Trophoblast cell (in vitro differentiated cells and primary cell): ENCODE results near the gene PARP3.

Source experiments
- DNase-seq, 2 donors: peaks; one replicate each; pipeline ENCODE4 v3.0.0-alpha.2; 2016
- H2AFZ ChIP-seq: 2 replicates; pipeline ENCODE4 v1.6.1; 2013; ENCODE audit warnings: low read length, moderate library complexity, mild to moderate bottlenecking; ENCODE audit not compliant: insufficient read depth, poor library complexity
- H2AK5ac ChIP-seq: 2 replicates; pipeline ENCODE4 v1.6.1; 2013; ENCODE audit warnings: mild to moderate bottlenecking, low read length
- H2BK120ac ChIP-seq: 2 replicates; pipeline ENCODE4 v1.6.1; 2013; ENCODE audit warnings: low read length, mild to moderate bottlenecking, moderate library complexity; ENCODE audit not compliant: insufficient read depth, poor library complexity
- H2BK12ac ChIP-seq: 2 replicates; pipeline ENCODE4 v1.6.1; 2013; ENCODE audit warnings: mild to moderate bottlenecking, low read length, moderate library complexity
- H2BK5ac ChIP-seq: 2 replicates; pipeline ENCODE4 v1.6.1; 2013; ENCODE audit warnings: low read length, low read depth, moderate library complexity, mild to moderate bottlenecking; ENCODE audit not compliant: poor library complexity
- H3K14ac ChIP-seq: 2 replicates; pipeline ENCODE4 v1.6.1; 2013; ENCODE audit warnings: mild to moderate bottlenecking, low read length
- H3K18ac ChIP-seq: 2 replicates; pipeline ENCODE4 v1.6.1; 2013; ENCODE audit warnings: mild to moderate bottlenecking, low read length
- H3K23ac ChIP-seq: 2 replicates; pipeline ENCODE4 v1.6.1; 2013; ENCODE audit warnings: low read length
- H3K27ac ChIP-seq: 2 replicates; pipeline ENCODE4 v1.5.1; 2013; ENCODE audit warnings: low read depth, mild to moderate bottlenecking, inconsistent platforms, low read length, moderate library complexity
- H3K27me3 ChIP-seq: 2 replicates; pipeline ENCODE4 v1.6.1; 2013; ENCODE audit warnings: inconsistent platforms, mild to moderate bottlenecking, low read length, moderate library complexity; ENCODE audit not compliant: insufficient read depth
- H3K36me3 ChIP-seq, 2 experiments: 1 replicate in 1 of 2; 2 replicates in 1 of 2; pipeline ENCODE4 v1.6.1; 2013; ENCODE audit warnings: low read length in 2 of 2, mild to moderate bottlenecking in 2 of 2, moderate library complexity in 1 of 2; ENCODE audit not compliant: insufficient read depth in 2 of 2, control insufficient read depth in 1 of 2
- H3K4ac ChIP-seq: 2 replicates; pipeline ENCODE4 v1.6.1; 2013; ENCODE audit warnings: low read depth, mild to moderate bottlenecking, low read length, moderate library complexity
- H3K4me1 ChIP-seq, 2 experiments: 1 replicate in 1 of 2; 2 replicates in 1 of 2; pipeline ENCODE4 v1.6.1; 2013; ENCODE audit warnings: low read length in 2 of 2, mild to moderate bottlenecking in 2 of 2, moderate library complexity in 1 of 2; ENCODE audit not compliant: insufficient read depth in 2 of 2, control insufficient read depth in 1 of 2
- H3K4me2 ChIP-seq: 2 replicates; pipeline ENCODE4 v1.6.1; 2013; ENCODE audit warnings: inconsistent platforms, mild to moderate bottlenecking, low read length, moderate library complexity
- H3K4me3 ChIP-seq: 2 replicates; pipeline ENCODE4 v1.5.1; 2013; ENCODE audit warnings: mild to moderate bottlenecking, low read depth, low read length, inconsistent platforms
- H3K79me1 ChIP-seq: one replicate; pipeline ENCODE4 v1.6.1; 2013; ENCODE audit warnings: low read length
- H3K79me2 ChIP-seq: 2 replicates; pipeline ENCODE4 v1.6.1; 2013; ENCODE audit warnings: low read length, mild to moderate bottlenecking; ENCODE audit not compliant: control insufficient read depth, insufficient read depth, poor library complexity
- H3K9ac ChIP-seq: 2 replicates; pipeline ENCODE4 v1.6.1; 2013; ENCODE audit warnings: mild to moderate bottlenecking, low read length
- H3K9me3 ChIP-seq: 2 replicates; pipeline ENCODE4 v1.6.1; 2013; ENCODE audit warnings: low read depth, mild to moderate bottlenecking, control low read depth, inconsistent platforms, low read length; ENCODE audit not compliant: insufficient read depth
- H4K12ac ChIP-seq: 2 replicates; pipeline ENCODE4 v1.6.1; 2013; ENCODE audit warnings: low read depth, mild to moderate bottlenecking, low read length, moderate library complexity
- H4K8ac ChIP-seq: 2 replicates; pipeline ENCODE4 v1.6.1; 2013; ENCODE audit warnings: low read depth, mild to moderate bottlenecking, low read length, moderate library complexity
- H4K91ac ChIP-seq: one replicate; pipeline ENCODE4 v1.6.1; 2013; ENCODE audit warnings: low read depth, mild to moderate bottlenecking, low read length, moderate library complexity
- WGBS: extraction: QIAGEN DNeasy Blood & Tissue Kit; methylation state at CpG from one replicate; pipeline ENCODE4 v1.1.7; 2013; ENCODE audit warnings: missing lambda C conversion rate; ENCODE audit not compliant: insufficient read length, insufficient coverage; ENCODE audit errors: extremely low coverage; 5-methylcytosine and 5-hydroxymethylcytosine counted together

PARP3 gene

DNA sequence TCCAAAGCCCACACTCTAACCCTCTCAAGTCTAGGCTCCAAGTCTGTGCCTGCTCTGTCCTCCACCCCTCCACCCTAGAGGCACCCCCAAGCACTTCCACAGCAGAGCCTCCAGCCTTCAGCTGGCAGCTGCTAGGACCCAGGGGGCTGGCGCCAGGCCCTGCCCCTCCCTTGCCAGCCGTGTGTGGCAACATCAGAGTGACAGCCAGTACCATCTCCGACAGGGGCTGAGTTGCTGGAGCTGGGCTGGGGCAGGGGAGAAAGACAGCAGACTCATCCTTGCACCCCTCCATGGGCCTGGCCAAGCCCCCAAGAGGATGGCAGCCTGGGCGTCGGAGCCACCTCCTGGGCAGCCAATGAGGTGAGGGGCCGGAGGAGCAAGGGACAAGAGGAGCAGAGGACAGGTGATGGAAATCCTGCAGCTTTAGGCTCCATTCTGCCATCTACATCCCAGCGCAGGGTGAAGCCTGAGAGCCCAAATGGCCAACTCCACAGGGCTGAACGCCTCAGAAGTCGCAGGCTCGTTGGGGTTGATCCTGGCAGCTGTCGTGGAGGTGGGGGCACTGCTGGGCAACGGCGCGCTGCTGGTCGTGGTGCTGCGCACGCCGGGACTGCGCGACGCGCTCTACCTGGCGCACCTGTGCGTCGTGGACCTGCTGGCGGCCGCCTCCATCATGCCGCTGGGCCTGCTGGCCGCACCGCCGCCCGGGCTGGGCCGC, 13.2 kb downstream of the PARP3 start, which contains the start of gene GPR62:
GPR62 (plus strand) TSS at position 207 of the 718 bp plus-strand sequence; CDS start at position 479, 272 bp downstream.
- Histone ChIP-seq H4K8ac (peak within 1 kb of the TSS; percentile 40), H4K91ac (no peak within 1 kb of the TSS), H2BK5ac (no peak within 1 kb of the TSS), H2AFZ (peak within 1 kb of the TSS; percentile 4), H3K79me1 (no peaks in the 10 kb centered on the region), H3K27ac (no peak within 1 kb of the TSS), H3K9ac (peak within 1 kb of the TSS; percentile 52), H2BK120ac (no peak within 1 kb of the TSS), H3K4ac (no peak within 1 kb of the TSS), H3K4me3 (peak within 1 kb of the TSS; percentile 52), H3K79me2 (no peaks in the 10 kb centered on the region), H3K14ac (no peak within 1 kb of the TSS), H3K4me1 (peaks cover 7 to 17% of the 10 kb centered on the region in 2 experiments), H3K4me2 (peak within 1 kb of the TSS; percentile 84), H3K27me3 (peaks cover 28% of the 10 kb centered on the region), H2BK12ac (no peak within 1 kb of the TSS), H4K12ac (no peak within 1 kb of the TSS), H3K9me3 (peaks cover 3% of the 10 kb centered on the region), H3K23ac (no peak within 1 kb of the TSS), H3K18ac (no peak within 1 kb of the TSS), H3K36me3 (peaks cover 16 to 27% of the 10 kb centered on the region in 2 experiments), H2AK5ac (no peak within 1 kb of the TSS)
- no CpG with 5 or more reads among the region's 33 CpGs for WGBS
- no peak for DNase-seq

DNA sequence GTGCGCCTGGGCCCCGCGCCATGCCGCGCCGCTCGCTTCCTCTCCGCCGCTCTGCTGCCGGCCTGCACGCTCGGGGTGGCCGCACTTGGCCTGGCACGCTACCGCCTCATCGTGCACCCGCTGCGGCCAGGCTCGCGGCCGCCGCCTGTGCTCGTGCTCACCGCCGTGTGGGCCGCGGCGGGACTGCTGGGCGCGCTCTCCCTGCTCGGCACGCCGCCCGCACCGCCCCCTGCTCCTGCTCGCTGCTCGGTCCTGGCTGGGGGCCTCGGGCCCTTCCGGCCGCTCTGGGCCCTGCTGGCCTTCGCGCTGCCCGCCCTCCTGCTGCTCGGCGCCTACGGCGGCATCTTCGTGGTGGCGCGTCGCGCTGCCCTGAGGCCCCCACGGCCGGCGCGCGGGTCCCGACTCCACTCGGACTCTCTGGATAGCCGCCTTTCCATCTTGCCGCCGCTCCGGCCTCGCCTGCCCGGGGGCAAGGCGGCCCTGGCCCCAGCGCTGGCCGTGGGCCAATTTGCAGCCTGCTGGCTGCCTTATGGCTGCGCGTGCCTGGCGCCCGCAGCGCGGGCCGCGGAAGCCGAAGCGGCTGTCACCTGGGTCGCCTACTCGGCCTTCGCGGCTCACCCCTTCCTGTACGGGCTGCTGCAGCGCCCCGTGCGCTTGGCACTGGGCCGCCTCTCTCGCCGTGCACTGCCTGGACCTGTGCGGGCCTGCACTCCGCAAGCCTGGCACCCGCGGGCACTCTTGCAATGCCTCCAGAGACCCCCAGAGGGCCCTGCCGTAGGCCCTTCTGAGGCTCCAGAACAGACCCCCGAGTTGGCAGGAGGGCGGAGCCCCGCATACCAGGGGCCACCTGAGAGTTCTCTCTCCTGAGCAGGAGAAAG, 14.0 kb downstream of the PARP3 start:
- no peak overlapping the region for H2AK5ac ChIP-seq
- no CpG with 5 or more reads among the region's 97 CpGs for WGBS

DNA sequence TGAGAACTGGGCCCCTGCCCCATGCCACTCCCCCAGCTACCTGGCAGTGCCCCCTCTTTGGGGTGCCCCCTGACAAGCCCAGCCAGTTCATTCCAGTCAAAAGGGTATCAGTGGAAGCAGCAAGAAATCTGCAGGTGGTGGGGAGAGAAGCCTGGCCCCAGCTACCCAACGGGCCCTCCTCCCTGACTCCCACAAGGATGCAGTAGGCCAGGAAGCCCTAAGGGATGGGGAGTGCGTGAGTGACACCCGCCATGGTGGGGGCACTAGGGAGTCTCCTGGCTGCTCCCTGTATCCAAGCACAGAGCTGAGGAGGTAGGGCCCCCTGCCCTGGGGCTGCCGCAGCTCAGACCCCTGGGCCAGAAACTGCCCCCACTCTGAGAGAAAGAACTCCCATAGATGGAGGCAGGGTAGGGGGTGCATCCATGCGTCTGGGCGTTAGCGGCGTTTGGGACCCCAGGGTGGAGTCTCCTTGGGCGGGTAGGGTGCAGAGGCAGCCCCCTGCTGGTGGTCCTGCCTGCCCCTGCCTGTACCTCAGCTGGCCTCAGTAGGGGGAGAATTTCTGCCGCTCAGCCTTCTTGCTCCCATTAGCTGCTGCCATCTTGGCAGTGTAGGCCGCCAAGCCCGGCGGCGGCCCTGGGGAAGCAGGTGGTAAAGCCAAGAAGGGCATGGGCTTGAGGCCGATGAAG, 15.5 kb downstream of the PARP3 start:
- DNase-seq, result no peak
- Histone ChIP-seq H3K27ac (no peak overlapping the region), H3K4me3 (no peak overlapping the region), H2BK5ac (no peak overlapping the region), H3K79me1 (no peaks in the 10 kb centered on the region), H4K91ac (no peak overlapping the region), H3K23ac (no peak overlapping the region), H2BK12ac (no peak overlapping the region), H3K14ac (no peak overlapping the region), H3K4me2 (no peak overlapping the region), H3K18ac (no peak overlapping the region), H4K8ac (no peak overlapping the region), H3K4me1 (peaks cover 7 to 17% of the 10 kb centered on the region in 2 experiments), H3K27me3 (peaks cover 28% of the 10 kb centered on the region), H2BK120ac (no peak overlapping the region), H4K12ac (no peak overlapping the region), H2AK5ac (no peak overlapping the region), H3K9ac (no peak overlapping the region), H3K79me2 (no peaks in the 10 kb centered on the region), H2AFZ (no peak overlapping the region), H3K36me3 (peaks cover 16 to 31% of the 10 kb centered on the region in 2 experiments), H3K9me3 (peaks cover 3% of the 10 kb centered on the region), H3K4ac (no peak overlapping the region)
- WGBS, result no CpG with 5 or more reads among the region's 15 CpGs

More for the DNA sequence above, 14.0 kb downstream of the PARP3 start:
- Histone ChIP-seq H3K14ac (no peak overlapping the region), H3K9ac (peak overlapping the region; percentile 52), H3K4me3 (peak overlapping the region; percentile 52), H2BK5ac (no peak overlapping the region), H3K36me3 (peaks cover 16 to 30% of the 10 kb centered on the region in 2 experiments), H3K27me3 (peaks cover 28% of the 10 kb centered on the region), H3K9me3 (peaks cover 3% of the 10 kb centered on the region), H2AFZ (peak overlapping the region; percentile 4), H3K23ac (no peak overlapping the region), H3K79me1 (no peaks in the 10 kb centered on the region), H4K8ac (peak overlapping the region; percentile 40), H2BK120ac (no peak overlapping the region), H3K4me2 (peak overlapping the region; percentile 84), H4K91ac (no peak overlapping the region), H3K4me1 (peaks cover 7 to 17% of the 10 kb centered on the region in 2 experiments), H3K79me2 (no peaks in the 10 kb centered on the region), H3K18ac (no peak overlapping the region), H3K4ac (no peak overlapping the region), H2BK12ac (no peak overlapping the region), H4K12ac (no peak overlapping the region), H3K27ac (no peak overlapping the region)
- peak; percentile 58 to 74 for DNase-seq
